ENCODE results near the gene PLB1.
"Not testable (repeated sequence)": the region's sequence is repeated elsewhere in the genome, so short reads cannot be mapped to it uniquely, and the experiment has no call there.

PLB1 gene

DNA sequence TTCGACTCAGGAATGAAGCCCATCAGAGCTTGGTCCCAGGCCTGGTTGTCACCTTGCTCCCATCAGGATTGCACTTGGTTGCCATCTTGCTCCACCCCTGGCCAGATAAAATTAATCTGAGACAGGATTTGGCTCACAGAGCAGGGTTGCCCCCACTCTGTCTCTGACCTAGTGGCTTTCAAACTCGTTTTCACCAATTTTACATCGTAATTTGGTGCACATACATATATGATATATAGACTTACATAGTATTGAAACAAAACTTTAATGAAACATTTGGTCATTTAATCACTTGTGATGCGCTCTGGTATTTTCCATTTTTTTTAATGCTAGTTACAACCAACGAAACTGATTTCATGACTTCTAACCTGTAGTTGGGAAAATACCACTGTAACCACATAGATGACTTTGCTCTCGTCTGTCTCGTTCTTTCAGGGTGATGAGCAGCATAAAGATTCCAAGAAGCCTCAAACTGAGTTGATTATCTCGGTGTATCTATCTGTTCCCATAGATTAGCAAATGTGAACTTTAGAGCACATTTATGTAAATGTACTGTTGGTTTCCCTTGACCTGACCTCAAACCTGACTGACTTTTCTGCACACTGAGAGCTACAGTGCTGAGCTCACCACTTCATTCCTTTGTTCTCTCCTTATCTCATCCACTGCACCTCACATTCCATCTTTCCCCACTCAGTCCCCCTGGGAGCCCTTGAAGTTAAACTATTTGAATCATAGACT lies 30.5 kb upstream of the PLB1 start:
- DNase-seq (ENCODE audit: low read depth in 3 of 3), result no peak

DNA sequence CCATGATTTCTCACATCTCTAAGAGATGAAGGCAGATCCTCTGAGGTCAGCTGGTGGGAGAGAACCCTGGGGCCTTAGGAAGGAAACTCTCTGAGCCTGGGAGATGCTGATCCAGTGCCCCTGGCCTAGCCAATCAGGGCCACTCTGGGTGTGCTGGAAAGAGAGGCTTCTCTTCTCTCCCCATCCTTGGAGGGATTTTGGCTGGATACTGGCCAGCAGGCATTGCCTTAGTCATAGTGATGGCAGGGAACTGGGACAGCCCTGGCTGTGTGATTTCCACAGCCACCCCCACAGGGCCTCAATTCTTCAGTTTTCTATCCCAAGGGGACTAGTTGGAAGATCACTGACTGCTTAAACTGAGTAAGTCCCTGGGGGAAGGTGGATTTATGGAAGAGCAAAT lies 26.6 kb upstream of the PLB1 start:
- DNase-seq (ENCODE audit: low read depth in 3 of 3), result no peak

DNA sequence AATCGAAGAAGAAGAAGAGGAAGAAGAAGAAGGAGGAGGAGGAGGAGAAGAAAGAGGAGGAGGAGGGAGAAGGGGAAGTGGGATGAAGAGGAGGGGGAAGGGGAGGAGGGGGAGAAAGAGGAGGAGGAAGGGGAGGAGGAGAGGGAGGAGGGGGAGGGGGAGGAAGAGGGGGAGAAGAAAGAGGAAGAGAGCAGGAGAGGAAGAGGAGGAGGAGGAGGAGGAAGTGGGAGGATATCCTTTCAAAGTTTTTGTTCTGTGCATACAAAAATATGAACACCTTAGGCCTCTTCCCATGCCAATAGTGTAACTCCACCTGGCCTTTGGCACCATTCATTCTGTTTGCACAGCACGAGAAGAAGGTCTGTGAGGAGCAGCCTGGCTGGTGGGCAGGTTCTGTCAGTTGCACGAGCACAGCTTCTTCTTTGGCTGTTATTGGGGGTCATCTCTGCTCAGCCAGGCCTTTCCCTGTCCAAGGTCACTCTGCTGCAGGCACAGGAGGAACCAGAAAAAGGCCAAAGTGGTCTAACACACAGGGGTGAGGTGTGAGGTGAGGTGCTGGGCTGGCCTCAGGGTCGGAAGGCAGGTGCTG lies 25.8 kb upstream of the PLB1 start:
- no peak for DNase-seq (ENCODE audit: low read depth in 3 of 3)

DNA sequence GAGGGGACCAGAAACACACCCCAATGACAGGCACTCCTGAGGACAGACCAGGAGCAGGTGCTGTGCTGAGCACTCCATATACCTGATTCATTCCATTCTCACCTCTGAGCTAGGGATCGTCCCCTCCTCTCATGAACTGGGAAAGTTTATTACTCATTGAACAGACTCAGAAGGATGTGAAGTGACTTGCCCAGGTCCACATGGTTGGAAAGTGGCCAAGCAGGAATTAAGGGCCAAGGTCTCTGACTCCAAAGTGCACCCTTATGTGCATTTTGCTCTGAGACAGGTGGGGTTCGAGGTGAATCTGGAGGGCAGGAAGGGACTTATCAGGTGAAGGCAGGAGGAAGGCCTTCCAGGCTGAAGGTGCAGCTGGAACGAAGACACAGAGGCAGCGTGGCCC lies 25.1 kb upstream of the PLB1 start:
- DNase-seq (ENCODE audit: low read depth in 3 of 3), result no peak

DNA sequence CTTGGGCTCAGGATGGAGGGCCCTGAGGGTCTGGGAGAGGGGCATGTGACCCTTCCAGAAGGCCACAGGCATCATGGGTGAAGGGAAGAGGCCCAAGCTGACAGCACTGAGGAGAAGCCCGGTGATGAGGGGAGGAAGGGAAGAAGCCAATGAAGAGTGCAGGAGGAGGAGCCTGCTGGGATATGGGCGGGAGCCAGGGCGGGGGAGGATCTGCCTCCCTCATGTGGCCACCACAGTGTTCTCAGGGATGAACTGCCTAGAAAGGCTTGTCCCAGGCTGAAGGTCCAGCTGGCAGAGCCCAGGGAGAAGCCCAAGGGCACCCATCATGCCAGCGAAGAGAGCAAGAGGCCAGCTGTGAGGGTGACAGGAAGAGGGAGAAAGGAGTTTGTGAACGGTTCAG lies 24.6 kb upstream of the PLB1 start:
- DNase-seq (ENCODE audit: low read depth in 3 of 3), result no peak

DNA sequence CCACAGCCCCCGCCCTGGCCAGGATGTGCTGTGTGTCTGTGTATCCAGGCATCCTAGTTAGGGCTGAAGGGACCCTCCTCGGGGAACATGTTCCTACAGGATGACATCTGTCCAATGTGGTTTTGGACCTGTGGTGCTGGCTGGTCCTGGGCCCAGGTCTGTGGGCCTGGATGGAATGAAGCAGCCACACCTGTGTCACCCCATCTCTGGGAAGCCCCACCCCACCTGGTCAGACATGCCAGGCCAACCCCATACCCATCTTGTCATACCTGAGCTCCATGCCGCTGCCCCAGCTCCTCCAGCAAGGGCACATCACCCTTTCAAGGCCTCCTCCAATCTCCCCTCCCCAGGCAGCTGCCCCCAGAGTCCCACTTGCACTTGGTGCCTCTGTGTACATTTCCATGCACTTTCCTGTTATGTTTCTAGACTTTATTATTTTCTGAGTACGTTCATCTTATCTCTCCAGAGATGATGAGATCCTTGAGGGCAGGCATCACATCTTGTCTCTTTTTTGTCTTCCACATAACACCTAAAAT lies 24.1 kb upstream of the PLB1 start:
- no peak for DNase-seq (ENCODE audit: low read depth in 3 of 3)

DNA sequence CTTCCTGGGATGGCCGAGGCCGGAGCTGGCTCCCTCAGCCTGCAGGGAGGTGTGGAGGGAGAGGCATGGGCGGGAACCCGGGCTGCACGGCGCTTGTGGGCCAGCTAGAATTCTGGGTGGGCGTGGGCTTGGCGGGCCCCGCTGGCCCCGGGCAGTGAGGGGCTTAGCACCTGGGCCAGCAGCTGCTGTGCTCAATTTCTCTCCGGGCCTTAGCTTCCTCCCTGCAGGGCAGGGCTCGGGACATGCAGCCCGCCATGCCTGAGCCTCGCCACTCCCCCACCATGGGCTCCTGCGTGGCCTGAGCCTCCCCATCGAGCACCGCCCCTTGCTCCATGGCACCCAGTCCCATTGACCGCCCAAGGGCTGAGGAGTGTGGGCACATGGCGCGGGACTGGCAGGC lies 23.2 kb upstream of the PLB1 start:
- DNase-seq (ENCODE audit: low read depth in 3 of 3), result not testable (repeated sequence)

DNA sequence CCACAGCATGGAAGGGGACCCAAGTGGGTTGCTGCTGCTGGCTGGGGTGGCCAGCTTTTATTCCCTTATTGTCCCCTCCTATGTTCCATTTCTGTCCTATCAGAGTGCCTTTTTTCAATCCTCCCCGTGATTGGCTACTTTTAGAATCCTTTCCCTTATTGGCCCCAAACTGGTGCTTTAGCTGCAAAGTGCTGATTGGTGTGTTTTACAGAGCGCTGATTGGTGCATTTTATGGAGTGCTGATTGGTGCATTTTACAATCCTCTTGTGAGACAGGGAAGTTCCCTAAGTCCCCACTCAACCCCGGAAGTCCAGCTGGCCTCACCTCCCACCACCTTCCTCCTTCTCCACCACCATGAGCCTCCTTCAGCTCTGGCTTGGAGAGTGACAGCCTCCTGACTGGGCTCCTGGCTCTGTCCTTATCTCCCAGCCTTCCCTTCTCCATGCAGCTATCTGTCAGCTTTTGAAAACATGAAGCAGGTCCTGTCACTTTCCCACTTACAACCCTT lies 20.7 kb upstream of the PLB1 start:
- DNase-seq (ENCODE audit: low read depth in 3 of 3), result no peak

DNA sequence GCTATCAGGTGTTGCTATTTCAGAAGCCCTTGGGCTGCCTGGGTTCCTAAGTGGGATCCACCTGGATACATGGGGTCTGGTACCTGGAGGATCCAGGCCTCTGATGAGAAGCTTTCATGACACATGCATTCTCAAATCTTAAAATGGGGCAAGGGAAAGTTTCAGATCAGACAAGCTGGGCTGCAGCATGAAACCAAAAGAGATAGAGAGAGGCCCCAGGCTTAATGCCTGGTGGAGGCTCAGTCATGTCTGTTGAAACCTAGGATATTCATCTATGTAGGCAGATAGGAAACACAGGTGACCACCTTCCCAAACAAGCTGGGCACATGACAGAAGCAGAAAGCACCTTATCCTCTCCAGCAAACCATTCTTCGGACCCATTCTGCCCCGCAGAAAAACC lies 18.8 kb upstream of the PLB1 start:
- DNase-seq (ENCODE audit: low read depth in 3 of 3), result no peak

DNA sequence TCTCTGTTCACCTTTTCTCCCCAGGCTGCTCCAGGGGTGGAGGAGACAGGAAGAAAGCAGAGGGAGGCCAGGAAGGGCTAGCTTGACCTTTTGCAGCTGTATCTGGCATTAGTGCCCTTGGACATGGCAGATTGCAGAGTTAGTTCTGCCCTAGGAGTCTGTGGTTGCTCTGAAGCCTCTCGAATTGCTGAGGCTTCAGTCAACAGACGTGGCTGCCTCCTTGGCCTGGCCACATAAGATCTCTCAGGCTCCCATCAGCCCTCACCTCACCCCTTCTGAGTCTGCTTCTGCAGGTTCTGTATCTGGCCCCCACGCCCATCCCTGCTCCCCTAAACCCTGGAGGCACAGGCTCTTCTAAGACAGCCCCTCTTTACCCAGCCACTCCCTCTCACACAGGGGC lies 18.2 kb upstream of the PLB1 start:
- DNase-seq (ENCODE audit: low read depth in 3 of 3), result no peak

DNA sequence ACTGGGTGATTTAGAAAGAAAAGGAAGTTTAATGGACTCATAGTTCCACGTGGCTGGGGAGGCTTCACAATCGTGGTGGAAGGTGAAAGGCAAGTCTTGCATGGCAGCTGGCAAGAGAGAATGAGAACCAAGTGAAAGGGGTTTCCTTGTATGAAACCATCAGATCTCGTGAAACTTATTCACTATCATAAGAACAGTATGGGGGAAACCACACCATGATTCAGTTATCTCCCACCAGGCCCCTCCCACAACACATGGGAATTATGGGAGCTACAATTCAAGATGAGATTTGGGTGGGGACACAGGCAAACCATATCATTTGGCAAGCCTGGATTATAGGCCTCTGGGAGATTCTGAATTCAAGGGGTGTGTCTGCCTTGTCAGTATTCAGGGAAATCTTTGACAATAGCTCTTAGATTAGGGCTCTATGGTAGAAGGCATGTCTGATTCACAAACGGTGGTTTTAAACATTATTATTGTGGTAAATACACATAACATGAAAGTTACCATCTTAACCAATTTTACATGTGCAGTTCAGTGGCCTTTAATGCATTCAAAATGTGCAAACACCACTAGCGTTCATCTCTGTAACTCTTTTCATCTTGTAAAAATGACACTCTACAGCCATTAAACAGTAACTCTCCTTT lies 15.3 kb upstream of the PLB1 start:
- no peak for DNase-seq (ENCODE audit: low read depth in 3 of 3)

DNA sequence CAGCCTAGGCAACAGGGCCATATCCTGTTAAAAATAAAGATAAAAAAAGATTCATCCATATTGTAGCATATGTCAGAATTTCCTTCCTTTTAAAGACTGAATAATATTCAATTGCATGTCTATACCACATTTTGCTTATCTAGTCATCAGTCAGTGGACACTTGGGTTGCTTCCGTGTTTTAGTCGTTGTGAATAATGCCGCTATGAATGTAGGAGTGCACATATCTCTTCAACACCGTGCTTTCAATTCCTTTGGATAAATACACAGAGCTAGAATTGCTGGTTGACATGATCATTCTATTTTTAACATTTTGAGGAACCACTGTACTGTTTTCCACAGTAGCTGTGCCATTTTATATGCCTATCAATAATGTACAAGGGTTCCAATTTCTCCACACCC lies 14.0 kb upstream of the PLB1 start:
- no peak for DNase-seq (ENCODE audit: low read depth in 3 of 3)

DNA sequence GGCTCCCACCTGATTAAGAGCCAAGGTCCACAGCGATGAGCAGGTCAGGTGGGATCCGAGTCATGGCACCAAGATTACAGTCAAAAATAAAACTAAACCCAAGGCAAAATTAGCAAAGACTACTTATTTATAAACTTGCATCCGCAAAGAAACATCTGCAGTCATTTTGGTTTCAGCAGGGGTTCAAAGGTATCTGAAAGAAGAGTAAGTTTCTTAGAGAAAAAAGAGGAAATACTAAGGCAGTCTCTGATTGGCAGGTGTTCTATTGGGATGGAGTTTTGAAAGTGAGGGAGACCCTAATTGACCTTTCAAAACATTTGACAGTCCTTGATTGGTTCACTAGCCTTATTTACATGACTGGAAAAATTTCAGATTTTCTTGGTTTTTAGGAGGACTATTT lies 11.0 kb upstream of the PLB1 start:
- no peak for DNase-seq (ENCODE audit: low read depth in 3 of 3)

DNA sequence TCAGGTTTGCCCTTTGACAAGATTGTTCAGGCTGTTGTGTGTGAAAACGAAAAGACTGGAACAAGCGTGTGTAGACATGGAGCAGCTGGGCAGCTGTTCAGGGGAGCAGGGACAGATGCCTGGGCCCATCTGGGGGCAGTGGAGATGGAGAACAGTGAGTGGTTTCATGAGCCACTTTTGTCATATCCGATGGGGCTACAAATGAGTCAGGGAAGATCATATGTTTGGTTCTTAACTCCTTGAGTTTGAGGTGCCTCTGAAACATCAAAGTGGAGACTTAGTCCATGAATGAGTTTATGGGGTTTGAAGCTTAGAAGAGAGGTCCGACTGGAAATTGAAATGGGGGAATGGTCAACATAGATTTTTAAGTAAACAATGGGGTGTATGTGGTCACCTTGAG lies 9.3 kb upstream of the PLB1 start:
- DNase-seq (ENCODE audit: low read depth in 3 of 3), result no peak

DNA sequence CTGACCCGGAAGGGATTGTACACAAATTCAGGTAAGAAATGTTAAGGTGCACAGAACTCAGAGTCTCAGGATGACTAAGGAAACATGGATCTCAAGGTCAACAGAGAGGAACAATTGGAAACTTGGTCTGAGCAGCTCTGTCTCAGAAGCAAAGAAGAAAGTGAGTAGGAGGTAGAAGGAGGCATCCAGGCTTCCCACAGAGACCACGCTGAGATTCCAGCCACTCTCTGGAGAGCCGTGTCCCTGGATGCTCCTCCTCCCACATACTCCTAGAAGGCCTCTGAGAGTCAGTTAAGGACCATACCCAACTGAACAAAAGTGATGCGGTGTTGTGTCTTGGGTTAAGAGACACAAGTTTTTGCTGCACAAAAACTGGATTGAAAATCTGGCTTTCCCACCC lies 8.6 kb upstream of the PLB1 start:
- DNase-seq (ENCODE audit: low read depth in 3 of 3), result no peak

DNA sequence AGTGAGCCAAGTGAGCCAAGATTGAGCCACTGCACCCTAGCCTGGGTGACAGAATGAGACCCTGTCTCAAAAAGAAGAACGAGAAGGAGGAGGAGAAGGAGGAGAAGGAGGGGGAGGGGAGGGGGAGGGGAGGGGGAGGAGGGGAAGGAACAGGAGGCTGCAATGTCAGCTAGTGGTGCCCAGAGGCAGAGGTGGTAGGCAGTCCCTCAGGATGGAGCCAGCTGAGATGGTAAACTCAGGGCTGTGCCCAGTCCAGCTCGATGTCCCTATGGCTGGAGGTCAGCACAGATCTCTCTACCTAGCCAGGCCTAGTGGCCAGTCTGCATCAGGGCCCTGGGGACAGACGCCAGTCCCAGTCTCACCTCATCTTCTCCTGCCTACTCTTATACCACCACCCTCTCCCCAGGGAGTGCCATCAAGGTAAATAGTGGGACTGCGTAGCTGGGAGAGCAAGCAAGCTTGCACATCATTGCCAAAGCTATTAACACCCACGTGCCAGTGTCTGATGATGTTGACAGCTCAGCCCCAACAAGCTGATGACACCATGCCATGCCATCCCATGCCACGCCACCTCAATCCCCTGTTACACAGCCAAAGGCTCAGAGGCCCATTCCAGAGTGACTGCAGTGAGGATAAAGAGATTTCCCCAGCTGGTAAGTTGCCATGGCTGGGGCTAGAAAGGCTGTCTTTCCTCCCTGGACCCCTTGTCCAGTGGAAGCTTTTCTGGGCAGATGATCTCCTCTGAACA lies 7.6 kb upstream of the PLB1 start:
- DNase-seq (ENCODE audit: low read depth in 3 of 3), result no peak

DNA sequence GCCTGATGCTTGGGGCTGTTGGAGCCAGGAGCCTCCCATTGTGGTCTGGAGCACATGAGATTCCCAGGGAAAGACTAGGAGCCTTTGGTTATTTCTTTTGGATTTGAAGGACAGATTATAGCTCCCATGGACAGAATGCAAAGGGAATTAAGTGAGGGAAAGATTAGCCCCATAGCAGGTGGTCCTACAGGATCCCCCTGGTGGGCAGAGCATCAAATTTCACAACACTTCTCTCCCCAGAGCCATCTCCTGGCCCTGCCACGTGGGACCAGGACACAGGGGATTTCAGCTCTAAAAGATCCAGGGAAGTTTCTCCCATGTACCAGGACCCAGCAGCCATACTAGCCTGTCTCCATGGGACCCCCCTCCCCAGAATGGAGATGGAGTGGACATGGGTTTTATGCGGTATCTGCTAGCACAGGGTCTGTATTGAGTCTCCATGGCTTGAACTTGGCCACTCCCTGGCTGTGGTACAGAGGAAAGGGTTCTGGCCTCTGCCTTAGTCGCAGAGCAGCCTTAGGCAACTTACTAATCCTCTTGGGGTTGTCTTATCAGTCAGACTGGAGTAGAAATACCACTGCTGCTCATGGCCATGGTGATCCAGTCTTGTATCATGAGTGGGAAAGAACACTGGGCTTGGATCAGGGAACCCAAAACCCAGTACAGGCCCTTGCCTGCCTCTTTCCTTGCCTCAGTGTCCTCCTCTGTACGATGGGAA lies 6.8 kb upstream of the PLB1 start:
- DNase-seq (ENCODE audit: low read depth in 3 of 3), result no peak

DNA sequence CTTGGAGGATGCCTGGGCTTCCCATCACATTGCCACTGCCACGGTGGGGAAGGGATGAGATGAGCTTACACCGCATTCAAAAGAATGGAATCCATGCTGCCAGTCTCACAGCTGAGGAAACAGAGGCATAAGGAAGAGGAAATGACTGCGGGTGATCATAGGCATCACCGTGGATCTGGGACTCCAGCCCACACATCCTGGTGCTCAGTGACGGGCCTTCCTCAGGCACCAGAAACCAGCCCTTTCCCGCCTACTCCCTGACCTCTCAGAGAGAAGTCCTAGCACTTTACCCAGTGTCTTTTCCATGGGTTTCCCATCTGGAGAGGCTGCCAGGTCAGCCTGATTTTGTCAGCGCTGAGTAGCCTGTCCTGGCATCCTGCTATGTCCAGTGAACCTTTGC lies 5.3 kb upstream of the PLB1 start:
- DNase-seq (ENCODE audit: low read depth in 3 of 3), result no peak

DNA sequence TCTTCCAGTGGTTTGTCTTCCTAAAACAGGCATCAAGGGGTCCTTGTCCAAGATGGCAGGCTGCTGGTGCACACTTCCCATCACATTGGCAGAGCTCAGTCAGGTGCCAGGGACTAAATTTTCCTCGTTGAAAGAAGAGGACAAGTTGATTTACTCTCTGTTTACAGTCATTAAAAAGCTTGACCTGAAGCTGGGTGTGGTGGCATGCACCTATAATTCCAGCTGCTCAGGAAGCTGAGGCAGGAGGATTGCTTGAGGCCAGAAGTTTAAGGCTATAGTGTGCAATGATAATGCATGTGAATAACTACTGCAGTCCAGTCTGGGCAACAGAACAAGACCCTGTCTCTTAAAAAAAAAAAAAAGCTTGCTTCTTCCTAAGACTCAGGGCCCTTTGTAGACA lies 3.6 kb upstream of the PLB1 start:
- no peak for DNase-seq (ENCODE audit: low read depth in 3 of 3)

DNA sequence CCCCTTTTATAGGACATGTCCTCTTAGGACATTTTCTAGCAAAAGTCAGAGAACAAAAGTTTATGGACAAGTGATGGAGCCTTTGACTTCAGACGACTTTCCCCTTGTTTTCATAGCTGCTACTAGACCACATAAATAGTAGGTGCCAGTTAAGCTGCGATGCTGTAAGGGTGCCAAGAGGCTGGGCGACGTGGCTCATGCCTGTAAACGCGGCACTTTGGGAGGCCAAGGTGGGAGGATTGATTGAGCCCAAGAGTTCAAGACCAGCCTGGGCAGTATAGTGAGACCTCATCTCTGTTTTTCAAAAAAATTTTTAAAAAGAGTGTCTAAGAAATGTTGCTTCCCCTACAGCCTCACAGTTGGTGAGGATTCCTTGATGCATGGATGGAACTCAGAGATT lies 2.2 kb upstream of the PLB1 start:
- DNase-seq (ENCODE audit: low read depth in 3 of 3), result no peak

DNA sequence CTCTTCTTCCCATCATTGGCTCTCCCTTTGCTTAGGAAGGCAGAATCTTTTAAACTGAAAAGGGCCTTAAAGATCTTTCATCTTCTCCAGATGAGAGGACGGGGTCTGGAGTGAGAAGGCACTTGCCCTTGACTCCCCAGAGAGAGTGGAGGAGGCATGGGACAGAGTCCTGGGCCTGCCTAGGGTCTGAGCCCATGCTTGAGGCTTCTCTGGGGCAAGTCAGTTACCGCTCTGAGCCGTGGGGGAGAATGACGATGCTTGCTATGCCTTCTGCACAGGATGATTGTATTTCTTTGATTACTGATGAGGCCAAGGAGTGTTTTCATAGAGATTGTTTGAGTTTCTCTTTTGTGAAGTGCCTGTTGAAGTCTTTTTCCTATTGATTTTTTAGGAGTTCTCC lies 921 bp downstream of the PLB1 start:
- DNase-seq (ENCODE audit: low read depth in 3 of 3), result no peak

DNA sequence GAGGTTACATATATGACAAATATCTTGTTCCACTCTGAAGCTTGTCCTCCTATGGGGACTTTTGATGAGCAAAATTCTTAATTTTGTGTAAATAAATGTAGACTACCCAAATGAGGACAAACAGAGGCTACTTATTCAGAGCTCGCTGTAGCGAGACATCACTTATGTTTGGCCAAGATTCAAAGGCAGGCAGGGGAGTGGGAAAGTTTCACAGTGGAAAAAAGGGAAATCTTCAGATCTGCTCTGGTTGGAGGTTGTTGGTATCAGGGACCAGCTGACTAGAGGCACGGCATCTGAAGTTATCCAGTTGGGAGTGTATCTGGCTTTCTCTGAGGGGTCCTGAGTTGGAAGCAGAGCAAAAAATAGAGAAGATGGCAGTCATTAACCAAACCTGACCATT lies 1.3 kb downstream of the PLB1 start:
- DNase-seq (ENCODE audit: low read depth in 3 of 3), result no peak

Data from stimulated activated CD4-positive, alpha-beta T cell treated with anti-CD3 and anti-CD28 coated beads, TNF-alpha, amount 100 ng/mL, for 48 hours (primary cell).